Ishikawa (cell line): Measurements from ENCODE around the gene ALDH3A1.

ENCODE experiments used
- CEBPB ChIP-seq: IDR thresholded peaks from 2 replicates; pipeline ENCODE4 v1.6.1; 2012
- CREB1 ChIP-seq: IDR thresholded peaks from 2 replicates; pipeline ENCODE4 v1.6.1; 2012; ENCODE audit warnings: low read depth
- EGR1 ChIP-seq: IDR thresholded peaks from 2 replicates; pipeline ENCODE4 v1.6.1; 2012
- EP300 ChIP-seq: IDR thresholded peaks from 2 replicates; pipeline ENCODE4 v1.6.1; 2012; ENCODE audit warnings: borderline replicate concordance
- FOXM1 ChIP-seq: IDR thresholded peaks from 2 replicates; pipeline ENCODE4 v1.6.1; 2012; ENCODE audit warnings: low read depth, borderline replicate concordance
- NFIC ChIP-seq: IDR thresholded peaks from 2 replicates; pipeline ENCODE4 v1.6.1; 2012
- RAD21 ChIP-seq: IDR thresholded peaks from 2 replicates; pipeline ENCODE4 v1.6.1; 2012; ENCODE audit warnings: low read depth
- TAF1 ChIP-seq: IDR thresholded peaks from 2 replicates; pipeline ENCODE4 v1.6.1; 2012; ENCODE audit warnings: low read depth, mild to moderate bottlenecking
- TCF12 ChIP-seq: IDR thresholded peaks from 2 replicates; pipeline ENCODE4 v1.6.1; 2012; ENCODE audit warnings: low read depth
- TEAD4 ChIP-seq: IDR thresholded peaks from 2 replicates; pipeline ENCODE4 v1.6.1; 2012
- ZBTB7A ChIP-seq: IDR thresholded peaks from 2 replicates; pipeline ENCODE4 v1.6.1; 2012; ENCODE audit warnings: low read depth
- TF ChIP-seq, protein P1 (sequence below): IDR thresholded peaks from 2 replicates; pipeline ENCODE4 v1.6.1; 2012
- TF ChIP-seq, protein P2 (sequence below): IDR thresholded peaks from 2 replicates; pipeline ENCODE4 v1.6.1; 2012; ENCODE audit warnings: low read depth, mild to moderate bottlenecking

ALDH3A1 gene

DNA sequence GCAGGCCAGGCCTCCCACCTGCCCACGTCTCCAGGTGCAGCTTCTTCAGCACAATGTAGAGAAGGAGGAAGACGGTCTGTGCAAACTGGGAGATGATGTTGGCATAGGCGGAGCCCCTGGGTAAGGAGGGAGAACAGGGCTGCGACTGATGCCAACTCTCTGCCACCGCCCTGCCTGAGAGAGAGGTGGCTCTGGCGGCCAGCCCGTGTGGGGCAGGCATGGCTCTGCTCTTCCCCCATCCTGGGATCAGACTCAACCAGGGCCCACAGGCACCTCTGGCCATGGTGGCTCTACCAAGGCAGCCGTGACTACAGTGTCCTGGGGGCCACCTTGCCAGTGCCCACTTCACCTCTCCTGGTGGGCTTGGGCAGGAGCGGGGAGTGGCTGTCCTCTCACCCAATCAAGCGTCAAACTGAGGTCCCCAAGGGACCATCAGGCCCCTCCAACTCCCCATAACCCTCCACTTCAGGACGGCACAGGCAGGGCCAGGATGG, 40.3 kb downstream of the ALDH3A1 start:
- TF ChIP-seq RAD21, result no peak

DNA sequence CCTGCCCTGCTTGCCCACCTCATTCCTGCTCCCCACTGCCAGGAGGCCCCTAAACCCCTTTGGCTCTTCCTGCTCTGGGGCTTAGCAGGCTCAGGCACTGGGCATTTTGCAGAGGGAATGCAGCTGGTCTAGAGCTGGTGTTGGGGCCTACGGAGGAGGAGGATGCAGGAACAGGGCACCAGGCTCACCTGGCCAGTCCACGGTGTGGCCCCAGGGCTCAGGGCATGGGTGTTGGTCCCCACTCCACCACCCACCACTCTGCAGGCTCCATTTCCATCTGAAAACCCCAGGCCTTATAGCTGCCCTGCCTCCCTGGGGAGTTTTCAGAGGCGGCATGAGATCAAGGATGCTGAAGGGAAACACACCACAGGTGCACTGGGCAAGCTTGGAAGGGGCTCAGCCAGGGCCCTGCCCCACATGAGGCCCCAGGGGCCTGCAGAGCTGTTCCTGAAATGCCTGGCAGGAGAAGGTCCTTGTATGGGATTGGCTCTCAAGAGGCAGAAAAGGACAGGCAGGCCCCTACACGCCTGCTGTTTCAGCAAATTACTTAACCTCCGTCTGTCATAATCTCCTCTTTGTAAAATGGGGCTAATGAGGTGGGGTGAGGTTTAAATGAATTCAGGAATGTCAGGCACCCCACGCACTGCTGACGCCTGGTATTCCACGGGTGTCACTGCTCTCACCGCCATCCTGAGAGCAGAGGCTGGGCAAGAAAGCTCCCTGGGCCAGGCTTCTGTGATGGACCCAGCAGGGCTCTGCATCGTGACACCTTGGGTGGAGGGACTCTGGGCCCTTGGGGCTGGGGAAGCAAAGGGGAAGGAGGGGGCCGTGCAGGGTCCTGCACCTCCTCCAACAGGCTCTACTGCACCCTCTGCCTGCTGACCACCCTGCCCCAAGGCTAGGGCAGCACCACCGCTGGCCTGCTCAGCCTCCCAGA, 41.0 kb downstream of the ALDH3A1 start:
- TF ChIP-seq CEBPB (no peak), RAD21 (no peak), TAF1 (no peak), TEAD4 (no peak), FOXM1 (no peak), CREB1 (no peak)
- TF ChIP-seq, protein P1, sequence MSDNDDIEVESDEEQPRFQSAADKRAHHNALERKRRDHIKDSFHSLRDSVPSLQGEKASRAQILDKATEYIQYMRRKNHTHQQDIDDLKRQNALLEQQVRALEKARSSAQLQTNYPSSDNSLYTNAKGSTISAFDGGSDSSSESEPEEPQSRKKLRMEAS, result no peak
- TF ChIP-seq, protein P2, sequence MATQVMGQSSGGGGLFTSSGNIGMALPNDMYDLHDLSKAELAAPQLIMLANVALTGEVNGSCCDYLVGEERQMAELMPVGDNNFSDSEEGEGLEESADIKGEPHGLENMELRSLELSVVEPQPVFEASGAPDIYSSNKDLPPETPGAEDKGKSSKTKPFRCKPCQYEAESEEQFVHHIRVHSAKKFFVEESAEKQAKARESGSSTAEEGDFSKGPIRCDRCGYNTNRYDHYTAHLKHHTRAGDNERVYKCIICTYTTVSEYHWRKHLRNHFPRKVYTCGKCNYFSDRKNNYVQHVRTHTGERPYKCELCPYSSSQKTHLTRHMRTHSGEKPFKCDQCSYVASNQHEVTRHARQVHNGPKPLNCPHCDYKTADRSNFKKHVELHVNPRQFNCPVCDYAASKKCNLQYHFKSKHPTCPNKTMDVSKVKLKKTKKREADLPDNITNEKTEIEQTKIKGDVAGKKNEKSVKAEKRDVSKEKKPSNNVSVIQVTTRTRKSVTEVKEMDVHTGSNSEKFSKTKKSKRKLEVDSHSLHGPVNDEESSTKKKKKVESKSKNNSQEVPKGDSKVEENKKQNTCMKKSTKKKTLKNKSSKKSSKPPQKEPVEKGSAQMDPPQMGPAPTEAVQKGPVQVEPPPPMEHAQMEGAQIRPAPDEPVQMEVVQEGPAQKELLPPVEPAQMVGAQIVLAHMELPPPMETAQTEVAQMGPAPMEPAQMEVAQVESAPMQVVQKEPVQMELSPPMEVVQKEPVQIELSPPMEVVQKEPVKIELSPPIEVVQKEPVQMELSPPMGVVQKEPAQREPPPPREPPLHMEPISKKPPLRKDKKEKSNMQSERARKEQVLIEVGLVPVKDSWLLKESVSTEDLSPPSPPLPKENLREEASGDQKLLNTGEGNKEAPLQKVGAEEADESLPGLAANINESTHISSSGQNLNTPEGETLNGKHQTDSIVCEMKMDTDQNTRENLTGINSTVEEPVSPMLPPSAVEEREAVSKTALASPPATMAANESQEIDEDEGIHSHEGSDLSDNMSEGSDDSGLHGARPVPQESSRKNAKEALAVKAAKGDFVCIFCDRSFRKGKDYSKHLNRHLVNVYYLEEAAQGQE, result no peak

DNA sequence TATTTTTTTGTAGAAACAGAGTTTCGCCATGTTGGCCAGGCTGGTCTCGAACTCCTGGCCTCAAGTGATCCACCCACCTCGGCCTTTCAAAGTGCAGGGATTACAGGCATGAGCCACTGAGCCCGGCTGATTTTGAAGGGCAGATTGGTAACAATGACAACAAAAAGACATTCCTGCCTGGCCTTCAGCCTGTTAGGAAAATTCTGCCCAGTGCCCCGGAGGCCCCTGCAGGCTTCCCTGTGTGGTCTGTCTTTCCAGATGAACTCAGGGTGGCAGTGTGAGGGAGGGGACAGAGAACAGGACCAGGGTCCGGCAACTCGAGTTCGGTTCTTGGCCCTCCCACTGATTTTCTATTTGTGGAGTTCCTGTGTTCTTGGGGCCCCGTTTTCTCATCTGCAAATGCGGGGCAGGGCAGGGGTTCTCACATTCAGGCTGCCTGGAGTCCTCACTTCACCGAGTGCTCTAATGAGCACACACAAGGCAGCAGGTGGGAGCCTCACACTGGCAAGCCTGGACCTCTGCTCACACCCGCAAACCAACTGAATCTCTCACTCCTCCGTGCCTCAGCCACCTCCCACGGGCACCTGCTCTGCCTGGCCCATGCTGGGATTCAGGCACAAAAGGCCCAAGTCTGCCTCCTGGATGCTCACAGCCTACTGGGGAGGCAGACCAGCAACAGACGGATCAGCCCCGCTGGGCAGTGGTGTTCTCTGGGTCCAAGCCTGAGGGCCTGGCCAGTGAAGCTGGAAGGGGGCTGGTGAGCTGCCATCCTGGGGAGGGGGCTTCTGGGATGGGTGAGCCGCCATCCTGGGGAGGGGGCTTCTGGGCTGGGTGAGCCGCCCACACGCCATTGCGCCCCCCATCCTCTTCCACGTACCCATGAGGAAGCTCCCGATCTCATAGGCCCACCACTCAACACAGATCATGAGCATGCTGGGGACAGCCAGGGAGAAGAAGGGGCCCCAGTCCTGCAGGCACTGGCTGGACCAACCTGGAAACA, 42.0 kb downstream of the ALDH3A1 start:
- TF ChIP-seq NFIC, result no peak
- TF ChIP-seq, protein P2, result no peak

DNA sequence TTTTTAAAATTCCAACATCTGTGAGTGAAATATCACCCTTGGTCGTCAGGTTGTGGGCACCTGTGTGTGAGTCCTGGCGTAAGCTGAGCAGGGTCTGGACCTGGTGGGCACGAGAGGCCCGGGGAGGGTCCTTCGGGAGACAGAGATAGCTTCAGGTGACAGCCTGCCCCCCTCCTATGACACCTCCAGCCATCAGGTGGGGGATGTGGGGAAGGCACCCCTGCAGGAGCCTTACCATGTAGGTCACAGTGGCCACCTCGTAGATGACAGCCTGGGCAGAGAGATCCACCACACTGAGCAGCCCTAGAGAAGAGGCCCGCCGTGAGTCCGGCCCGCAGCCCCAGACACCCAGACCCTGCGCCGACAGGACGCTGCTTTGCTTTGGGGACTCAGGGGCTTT, 42.9 kb downstream of the ALDH3A1 start:
- TF ChIP-seq RAD21 (no peak), FOXM1 (no peak), NFIC (no peak), TAF1 (no peak), EGR1 (no peak), ZBTB7A (no peak), TEAD4 (no peak)
- TF ChIP-seq, protein P1, result no peak
- TF ChIP-seq, protein P2, result no peak

DNA sequence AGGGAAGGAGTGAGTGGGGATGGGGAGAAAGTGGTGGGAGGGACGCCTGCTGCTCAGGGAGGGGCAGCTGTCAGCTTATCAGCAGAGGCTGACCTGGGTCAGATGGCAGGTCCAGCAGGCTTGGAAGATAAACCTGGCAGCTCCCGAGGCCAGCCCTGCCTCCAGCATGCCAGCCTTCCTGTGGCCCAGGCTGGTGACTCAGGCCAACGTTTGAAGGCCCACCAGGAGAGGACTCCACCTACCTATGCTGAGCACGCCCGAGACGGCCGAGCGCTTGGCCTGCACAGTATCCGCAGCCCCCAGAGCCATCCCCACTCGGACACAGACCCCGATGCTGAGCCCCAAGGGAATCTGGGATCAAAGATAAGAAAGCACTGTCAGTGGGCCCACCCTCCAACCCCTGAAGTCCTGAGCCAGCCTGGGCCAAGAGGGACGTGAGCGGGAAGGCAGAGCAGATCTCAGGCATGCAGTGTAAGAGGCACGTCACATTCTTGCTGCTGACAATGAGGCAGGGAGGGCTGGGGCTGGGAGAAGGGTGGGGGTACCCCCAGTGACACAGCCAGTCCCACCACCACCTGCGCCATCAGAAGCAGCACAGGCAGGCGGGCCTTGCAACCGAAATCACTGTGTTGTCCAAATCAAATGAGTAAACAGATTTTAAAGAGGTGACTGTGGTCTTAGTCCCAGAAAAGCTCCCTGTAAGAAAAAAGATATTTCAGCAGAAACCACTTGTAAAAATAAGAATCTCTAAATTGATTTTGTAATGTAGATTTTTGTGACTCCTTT, 44.1 kb downstream of the ALDH3A1 start:
- TF ChIP-seq EP300 (0 out of 2 replicates have a peak, but pooled peaks have one; percentile 34), FOXM1 (no peak), EGR1 (no peak), ZBTB7A (no peak; the same call in 1 of the 2 replicates), NFIC (peak; percentile 33; the same call in 1 of the 2 replicates), CREB1 (no peak), TCF12 (no peak), TAF1 (no peak), RAD21 (no peak)
- TF ChIP-seq, protein P1, result peak; percentile 23; the same call in 1 of the 2 replicates
